DOHH2 (cell line): Measurements from ENCODE around the gene C21orf58.

Source experiments
- H3F3A ChIP-seq: fragments of 200-600 bp; sonication (generic), shearing (Covaris generic); 2 replicates; pipeline ENCODE4 v1.6.0; 2016; ENCODE audit warnings: antibody characterized with exemption, mild to moderate bottlenecking; ENCODE audit not compliant: control insufficient read depth, insufficient read depth
- H3K27ac ChIP-seq: fragments of 200-600 bp; sonication (generic); 2 replicates; pipeline ENCODE4 v1.5.1; 2014; ENCODE audit warnings: low read depth, mild to moderate bottlenecking, low read length, moderate library complexity
- H3K27me3 ChIP-seq: fragments of 200-600 bp; sonication (generic); 2 replicates; pipeline ENCODE4 v1.6.1; 2014; ENCODE audit warnings: mild to moderate bottlenecking, low read length, mixed read lengths; ENCODE audit not compliant: control insufficient read depth
- H3K36me3 ChIP-seq: fragments of 200-600 bp; sonication (generic); 2 replicates; pipeline ENCODE4 v1.6.1; 2014; ENCODE audit warnings: mild to moderate bottlenecking, low read length, moderate library complexity, mixed read lengths; ENCODE audit not compliant: control insufficient read depth
- H3K4me1 ChIP-seq: fragments of 200-600 bp; sonication (generic); 2 replicates; pipeline ENCODE4 v1.6.1; 2014; ENCODE audit warnings: mild to moderate bottlenecking, low read length, mixed read lengths; ENCODE audit not compliant: control insufficient read depth
- H3K4me2 ChIP-seq: fragments of 200-600 bp; sonication (generic); 2 replicates; pipeline ENCODE4 v1.6.0; 2014; ENCODE audit warnings: mild to moderate bottlenecking, low read length, moderate library complexity
- H3K4me3 ChIP-seq: fragments of 200-600 bp; sonication (generic); 2 replicates; pipeline ENCODE4 v1.5.1; 2014; ENCODE audit warnings: mild to moderate bottlenecking, low read length, mixed read lengths
- H3K79me2 ChIP-seq: fragments of 200-600 bp; sonication (generic); 2 replicates; pipeline ENCODE4 v1.6.1; 2014; ENCODE audit warnings: mild to moderate bottlenecking, low read length, mixed read lengths; ENCODE audit not compliant: control insufficient read depth
- H3K9me2 ChIP-seq: fragments of 200-600 bp; sonication (generic); replicated peaks from 2 replicates; pipeline ENCODE4 v1.6.1; 2014; ENCODE audit warnings: mild to moderate bottlenecking, low read length, mixed read lengths; ENCODE audit not compliant: control insufficient read depth
- H3K9me3 ChIP-seq: fragments of 200-600 bp; sonication (generic); 2 replicates; pipeline ENCODE4 v1.6.1; 2014; ENCODE audit warnings: antibody characterized with exemption, low read length, mixed read lengths; ENCODE audit not compliant: control insufficient read depth, insufficient read depth
- H4K20me1 ChIP-seq: fragments of 200-600 bp; sonication (generic); 2 replicates; pipeline ENCODE4 v1.6.0; 2014; ENCODE audit warnings: low read depth, mild to moderate bottlenecking, antibody characterized with exemption, low read length, moderate library complexity; ENCODE audit not compliant: control insufficient read depth, insufficient read depth
- EZH2phosphoT487 ChIP-seq: fragments of 200-600 bp; sonication (generic); IDR thresholded peaks from 2 replicates; pipeline ENCODE4 v1.6.1; 2017; ENCODE audit warnings: borderline replicate concordance, mild to moderate bottlenecking, antibody characterized with exemption, low read length, moderate library complexity, mixed read lengths
- TF ChIP-seq, protein P1 (sequence below): fragments of 200-600 bp; sonication (generic); IDR thresholded peaks from one replicate; pipeline ENCODE4 v1.5.1; 2014; ENCODE audit warnings: antibody characterized with exemption, mild to moderate bottlenecking, low read depth, low read length; ENCODE audit not compliant: poor library complexity, severe bottlenecking

Gene C21orf58

DNA sequence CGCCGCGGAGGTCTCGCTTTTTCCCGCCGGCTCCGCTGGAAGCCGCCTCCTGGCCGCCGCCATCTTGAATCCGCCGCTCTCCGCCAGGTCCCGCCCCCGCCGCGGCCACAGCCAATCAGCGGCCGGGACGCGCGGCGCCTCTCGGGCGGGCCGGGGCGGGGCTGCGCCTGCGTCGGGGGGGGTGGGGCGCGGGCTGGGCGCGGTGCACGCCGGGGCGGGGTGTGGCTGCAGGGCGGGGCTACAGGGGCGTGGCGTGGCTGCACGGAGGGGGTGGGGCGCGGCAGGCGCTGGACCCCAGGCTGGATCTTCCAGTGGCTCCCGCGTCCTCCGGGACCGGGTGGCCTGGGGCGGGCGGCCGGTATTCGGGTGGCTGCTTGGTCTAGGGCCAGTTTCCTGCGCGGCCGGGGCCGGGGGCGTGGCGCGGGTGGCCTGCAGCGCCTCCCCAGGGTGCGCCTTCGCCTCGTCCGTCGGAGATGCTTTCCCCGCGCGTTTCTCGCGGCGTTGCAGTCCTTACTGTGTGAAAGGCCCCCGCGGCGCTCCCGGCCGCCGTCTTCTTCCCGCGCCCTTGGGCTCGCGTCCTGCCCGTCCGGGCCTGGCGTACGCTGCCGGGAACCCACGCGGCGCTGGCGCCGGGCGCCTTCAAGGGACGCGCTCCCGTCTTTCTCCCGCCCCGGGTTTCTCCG lies 861 bp upstream of the C21orf58 start:
- Histone ChIP-seq H3K27me3 (no peaks in the 10 kb centered on the region), H3K4me3 (peak overlapping the region; percentile 88), H3K27ac (peak overlapping the region; percentile 80), H3K9me3 (no peaks in the 10 kb centered on the region), H4K20me1 (peaks cover 14% of the 10 kb centered on the region), H3K36me3 (peaks cover 69% of the 10 kb centered on the region), H3K4me1 (peaks cover 36% of the 10 kb centered on the region), H3F3A (peaks cover 4% of the 10 kb centered on the region; the same call in 1 of the 2 replicates), H3K9me2 (no peaks in the 10 kb centered on the region), H3K79me2 (peaks cover 89% of the 10 kb centered on the region), H3K4me2 (peak overlapping the region; percentile 79)
- TF ChIP-seq EZH2phosphoT487: no peak
- TF ChIP-seq, protein P1, sequence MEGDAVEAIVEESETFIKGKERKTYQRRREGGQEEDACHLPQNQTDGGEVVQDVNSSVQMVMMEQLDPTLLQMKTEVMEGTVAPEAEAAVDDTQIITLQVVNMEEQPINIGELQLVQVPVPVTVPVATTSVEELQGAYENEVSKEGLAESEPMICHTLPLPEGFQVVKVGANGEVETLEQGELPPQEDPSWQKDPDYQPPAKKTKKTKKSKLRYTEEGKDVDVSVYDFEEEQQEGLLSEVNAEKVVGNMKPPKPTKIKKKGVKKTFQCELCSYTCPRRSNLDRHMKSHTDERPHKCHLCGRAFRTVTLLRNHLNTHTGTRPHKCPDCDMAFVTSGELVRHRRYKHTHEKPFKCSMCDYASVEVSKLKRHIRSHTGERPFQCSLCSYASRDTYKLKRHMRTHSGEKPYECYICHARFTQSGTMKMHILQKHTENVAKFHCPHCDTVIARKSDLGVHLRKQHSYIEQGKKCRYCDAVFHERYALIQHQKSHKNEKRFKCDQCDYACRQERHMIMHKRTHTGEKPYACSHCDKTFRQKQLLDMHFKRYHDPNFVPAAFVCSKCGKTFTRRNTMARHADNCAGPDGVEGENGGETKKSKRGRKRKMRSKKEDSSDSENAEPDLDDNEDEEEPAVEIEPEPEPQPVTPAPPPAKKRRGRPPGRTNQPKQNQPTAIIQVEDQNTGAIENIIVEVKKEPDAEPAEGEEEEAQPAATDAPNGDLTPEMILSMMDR: no peak

DNA sequence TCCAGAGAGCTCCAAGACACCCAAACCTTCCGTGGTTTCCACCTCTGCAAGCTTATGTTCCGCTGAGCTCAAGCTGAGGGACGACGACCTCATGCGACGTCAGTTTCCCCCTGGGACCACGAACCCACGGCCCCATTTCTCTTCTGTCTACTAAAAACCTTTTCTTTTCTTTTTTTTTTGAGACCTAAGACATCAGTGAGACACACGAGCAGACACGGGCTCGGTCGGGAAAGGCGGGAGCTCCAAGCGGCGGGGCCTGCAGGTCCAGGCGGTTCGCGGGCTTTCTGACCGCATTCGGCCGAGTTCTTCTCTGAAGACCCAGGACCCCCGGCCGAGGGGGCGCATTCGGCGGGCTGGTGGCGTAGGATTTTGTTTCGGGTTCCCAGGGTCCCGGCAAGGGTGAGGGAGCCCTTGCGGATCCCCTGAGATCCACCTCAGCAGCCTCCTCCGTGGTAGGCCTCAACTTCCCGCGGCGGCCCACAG lies 402 bp downstream of the C21orf58 start:
- Histone ChIP-seq H3K4me2 (peak overlapping the region; percentile 98), H3K27me3 (no peaks in the 10 kb centered on the region), H3F3A (peaks cover 4% of the 10 kb centered on the region; the same call in 1 of the 2 replicates), H3K27ac (peak overlapping the region; percentile 80), H3K9me3 (no peaks in the 10 kb centered on the region), H3K79me2 (peaks cover 89% of the 10 kb centered on the region), H4K20me1 (peaks cover 19% of the 10 kb centered on the region), H3K36me3 (peaks cover 69% of the 10 kb centered on the region), H3K4me3 (peak overlapping the region; percentile 76), H3K4me1 (peaks cover 36% of the 10 kb centered on the region), H3K9me2 (no peaks in the 10 kb centered on the region)
- TF ChIP-seq EZH2phosphoT487: no peak
- TF ChIP-seq, protein P1: no peak

DNA sequence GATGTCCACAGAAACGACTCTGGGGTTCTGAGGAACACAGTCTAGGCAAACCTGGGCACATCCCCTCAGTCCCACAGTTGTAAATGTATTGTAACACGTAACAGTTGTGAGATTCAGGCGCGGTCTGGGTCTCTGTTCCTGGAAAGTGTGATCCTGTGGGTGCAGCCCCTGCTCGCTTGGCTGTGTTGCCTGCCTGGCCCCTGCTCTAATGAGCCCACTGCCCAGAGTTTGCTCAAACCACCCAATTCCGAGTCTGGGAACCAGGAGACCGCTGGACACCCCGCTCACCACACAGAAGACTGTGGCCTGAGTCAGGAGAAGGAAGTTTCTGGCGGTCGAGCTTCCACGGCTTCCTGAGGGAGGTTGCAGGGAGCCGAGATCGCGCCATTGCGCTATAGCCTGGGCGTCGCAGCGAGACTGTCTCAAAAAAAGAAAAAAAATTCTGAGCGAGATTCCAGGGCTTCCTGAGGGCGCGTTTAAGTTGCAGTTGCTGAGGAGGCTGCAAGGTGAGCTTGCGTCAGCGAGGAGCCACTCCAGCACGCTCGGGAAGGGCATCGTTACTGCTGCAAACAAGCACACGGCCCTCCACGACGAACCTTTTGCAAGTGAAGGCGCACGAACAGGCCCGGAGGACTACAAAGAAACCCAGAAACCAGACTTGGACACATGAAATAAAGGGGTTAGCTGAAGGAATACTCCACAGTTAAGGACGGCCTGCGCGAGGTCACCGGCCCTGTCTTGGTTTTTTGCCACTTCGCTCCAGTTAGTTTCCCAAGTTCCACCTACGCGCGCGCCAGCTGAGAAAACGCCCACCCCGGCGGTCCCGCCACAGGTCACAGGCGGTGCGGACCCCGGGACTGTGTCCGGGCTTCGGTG lies 1.1 kb downstream of the C21orf58 start:
- TF ChIP-seq, protein P1: no peak
- TF ChIP-seq EZH2phosphoT487: no peak
- peak overlapping the region; percentile 76 for H3K4me3 ChIP-seq
- peaks cover 4% of the 10 kb centered on the region; the same call in 1 of the 2 replicates for H3F3A ChIP-seq
- peaks cover 69% of the 10 kb centered on the region for H3K36me3 ChIP-seq
- peaks cover 19% of the 10 kb centered on the region for H4K20me1 ChIP-seq
- no peaks in the 10 kb centered on the region for H3K27me3 ChIP-seq
- H3K4me2 ChIP-seq: peak overlapping the region; percentile 98
- peaks cover 36% of the 10 kb centered on the region for H3K4me1 ChIP-seq
- H3K27ac ChIP-seq: peak overlapping the region; percentile 80
- H3K9me2 ChIP-seq: no peaks in the 10 kb centered on the region
- peaks cover 86% of the 10 kb centered on the region for H3K79me2 ChIP-seq
- no peaks in the 10 kb centered on the region for H3K9me3 ChIP-seq
